Neural cell (in vitro differentiated cells): ENCODE measurements around the gene NFIA.

ENCODE experiments used
- CTCF ChIP-seq: fragments of 450-650 bp; IDR thresholded peaks from 2 replicates; pipeline ENCODE4 v1.5.1; 2014; ENCODE audit warnings: antibody characterized with exemption, mild to moderate bottlenecking, moderate library complexity; ENCODE audit not compliant: poor library complexity, severe bottlenecking
- EP300 ChIP-seq: fragments of 450-650 bp; conservative IDR thresholded peaks from 2 replicates; pipeline ENCODE4 v1.6.1; 2014; ENCODE audit warnings: antibody characterized with exemption, mild to moderate bottlenecking, moderate library complexity; ENCODE audit not compliant: poor library complexity, severe bottlenecking
- EZH2 ChIP-seq: fragments of 200-600, 300-800 bp; shearing (Covaris generic), sonication (generic); IDR thresholded peaks from 2 replicates; pipeline ENCODE4 v1.6.1; 2014; ENCODE audit warnings: antibody characterized with exemption, low read length, borderline replicate concordance, mild to moderate bottlenecking; ENCODE audit not compliant: insufficient read depth, poor library complexity, severe bottlenecking
- MXI1 ChIP-seq: fragments of 450-650 bp; conservative IDR thresholded peaks from 2 replicates; pipeline ENCODE4 v1.6.1; 2014; ENCODE audit warnings: antibody characterized with exemption, mild to moderate bottlenecking; ENCODE audit not compliant: poor library complexity, severe bottlenecking
- REST ChIP-seq: IDR thresholded peaks from 2 replicates; pipeline ENCODE4 v1.6.1; 2012; ENCODE audit warnings: borderline replicate concordance
- SMC3 ChIP-seq: fragments of 450-650 bp; conservative IDR thresholded peaks from 2 replicates; pipeline ENCODE4 v1.6.1; 2014; ENCODE audit warnings: antibody characterized with exemption, mild to moderate bottlenecking, moderate library complexity; ENCODE audit not compliant: poor library complexity
- TAF1 ChIP-seq: IDR thresholded peaks from 2 replicates; pipeline ENCODE4 v1.6.1; 2012; ENCODE audit warnings: low read depth

GRCh38 chr1:61226791-61227567, 144.6 kb downstream of the NFIA start:
- TF ChIP-seq CTCF, result no peak
- no peak for TF ChIP-seq EP300
- no peak for TF ChIP-seq MXI1
- no peak for TF ChIP-seq TAF1
- no peak for TF ChIP-seq EZH2
- no peak for TF ChIP-seq SMC3
- no peak for TF ChIP-seq REST
